OCI-LY3 (cell line): ENCODE results near the gene KDM3A.
"Not testable (repeated sequence)": the region's sequence is repeated elsewhere in the genome, so short reads cannot be mapped to it uniquely, and the experiment has no call there.

ENCODE experiments used
- H2AFZ ChIP-seq: fragments of 200-600, 300-600 bp; shearing (Covaris generic); 2 replicates; pipeline ENCODE4 v1.6.0; 2014; ENCODE audit warnings: antibody characterized with exemption, low read depth, low read length
- H3K27ac ChIP-seq: fragments of 200-600, 300-600 bp; sonication (generic); 2 replicates; pipeline ENCODE4 v1.5.1; 2014; ENCODE audit warnings: mild to moderate bottlenecking, low read length, moderate library complexity, mixed read lengths
- H3K27me3 ChIP-seq: fragments of 200-600, 300-600 bp; sonication (generic); 2 replicates; pipeline ENCODE4 v1.6.1; 2014; ENCODE audit warnings: low read depth, low read length, mixed read lengths
- H3K36me3 ChIP-seq: fragments of 200-600, 300-600 bp; sonication (generic); replicated peaks from 2 replicates; pipeline ENCODE3; 2014; ENCODE audit warnings: low read depth, low read length, mixed read lengths
- H3K4me1 ChIP-seq: fragments of 300-600, 200-600 bp; sonication (generic); 2 replicates; pipeline ENCODE4 v1.6.1; 2014; ENCODE audit warnings: low read length, mixed read lengths
- H3K4me2 ChIP-seq: fragments of 200-600, 300-600 bp; sonication (generic); 2 replicates; pipeline ENCODE4 v1.6.1; 2014; ENCODE audit warnings: low read length, mixed read lengths
- H3K4me3 ChIP-seq: fragments of 300-600, 200-600 bp; sonication (generic); 2 replicates; pipeline ENCODE4 v1.5.1; 2014; ENCODE audit warnings: antibody characterized with exemption, mild to moderate bottlenecking, low read length, moderate library complexity
- H3K79me2 ChIP-seq: fragments of 300-600, 200-600 bp; shearing (Covaris generic); 2 replicates; pipeline ENCODE4 v1.6.1; 2014; ENCODE audit warnings: mild to moderate bottlenecking, low read length, mixed read lengths
- H3K9ac ChIP-seq: fragments of 300-600, 200-600 bp; shearing (Covaris generic); 2 replicates; pipeline ENCODE4 v1.6.0; 2014; ENCODE audit warnings: mild to moderate bottlenecking, low read length, moderate library complexity
- H3K9me3 ChIP-seq: fragments of 200-600, 300-600 bp; shearing (Covaris generic); 2 replicates; pipeline ENCODE4 v1.6.1; 2014; ENCODE audit warnings: low read length, mixed read lengths; ENCODE audit not compliant: insufficient read depth
- H4K20me1 ChIP-seq: fragments of 200-600, 300-600 bp; sonication (generic); 2 replicates; pipeline ENCODE4 v1.6.1; 2016; ENCODE audit warnings: low read length, mixed read lengths; ENCODE audit not compliant: insufficient read depth
- CTCF ChIP-seq: fragments of 200-600, 300-600 bp; sonication (generic); IDR thresholded peaks from 2 replicates; pipeline ENCODE4 v1.5.1; 2014; ENCODE audit warnings: antibody characterized with exemption, low read length, low read depth
- EZH2phosphoT487 ChIP-seq: fragments of 200-600 bp; shearing (Covaris generic); IDR thresholded peaks from 2 replicates; pipeline ENCODE4 v1.6.1; 2018; ENCODE audit warnings: antibody characterized with exemption, mixed run types, low read depth

KDM3A gene

GRCh38 chr2:86492048-86492453, 50.9 kb downstream of the KDM3A start:
- no peaks in the 10 kb centered on the region for H3K27me3 ChIP-seq
- no peak overlapping the region for H3K4me3 ChIP-seq
- H3K9me3 ChIP-seq, result no peaks in the 10 kb centered on the region
- peaks cover 26% of the 10 kb centered on the region; the same call in 1 of the 2 replicates for H4K20me1 ChIP-seq
- H2AFZ ChIP-seq, result no peak overlapping the region
- no peak overlapping the region for H3K9ac ChIP-seq
- H3K4me1 ChIP-seq, result no peaks in the 10 kb centered on the region
- H3K36me3 ChIP-seq, result peaks cover 95% of the 10 kb centered on the region
- no peaks in the 10 kb centered on the region for H3K79me2 ChIP-seq
- no peak overlapping the region for H3K27ac ChIP-seq
- no peak overlapping the region for H3K4me2 ChIP-seq
- no peak for TF ChIP-seq CTCF
- no peak for TF ChIP-seq EZH2phosphoT487

GRCh38 chr2:86496391-86496790, 55.2 kb downstream of the KDM3A start:
- Histone ChIP-seq H4K20me1 (0 out of 2 replicates have a peak, but pooled peaks cover 11% of the 10 kb centered on the region), H3K36me3 (peaks cover 92% of the 10 kb centered on the region)
- H3K27ac ChIP-seq, H3K9ac ChIP-seq, H3K9me3 ChIP-seq, H3K79me2 ChIP-seq, H3K4me1 ChIP-seq, H3K4me2 ChIP-seq, H2AFZ ChIP-seq, H3K27me3 ChIP-seq, H3K4me3 ChIP-seq: not testable (repeated sequence)

- Histone ChIP-seq H3K27ac (no peak overlapping the region), H3K4me2 (no peak overlapping the region), H3K36me3 (peaks cover 93% of the 10 kb centered on the region), H3K9ac (no peak overlapping the region), H3K4me1 (peaks cover 10% of the 10 kb centered on the region; the same call in 1 of the 2 replicates), H4K20me1 (0 out of 2 replicates have a peak, but pooled peaks cover 9% of the 10 kb centered on the region), H3K27me3 (no peaks in the 10 kb centered on the region), H3K79me2 (no peaks in the 10 kb centered on the region), H2AFZ (no peak overlapping the region), H3K9me3 (no peaks in the 10 kb centered on the region), H3K4me3 (no peak overlapping the region)
- TF ChIP-seq EZH2phosphoT487, result no peak
- TF ChIP-seq CTCF, result no peak
Observed at GRCh38 chr2:86498468-86499260, 57.5 kb downstream of the KDM3A start.

GRCh38 chr2:86499326-86499725, 58.2 kb downstream of the KDM3A start:
- H3K4me1 ChIP-seq, result peaks cover 10% of the 10 kb centered on the region; the same call in 1 of the 2 replicates
- no peaks in the 10 kb centered on the region for H3K79me2 ChIP-seq
- 0 out of 2 replicates have a peak, but pooled peaks cover 5% of the 10 kb centered on the region for H4K20me1 ChIP-seq
- H3K4me2 ChIP-seq, result no peak overlapping the region
- H3K4me3 ChIP-seq, result no peak overlapping the region
- TF ChIP-seq EZH2phosphoT487, result no peak
- no peak for TF ChIP-seq CTCF
- no peak overlapping the region for H2AFZ ChIP-seq
- no peak overlapping the region for H3K27ac ChIP-seq
- H3K9me3 ChIP-seq, result no peaks in the 10 kb centered on the region
- no peak overlapping the region for H3K9ac ChIP-seq
- no peaks in the 10 kb centered on the region for H3K27me3 ChIP-seq
- peaks cover 91% of the 10 kb centered on the region for H3K36me3 ChIP-seq
